OCI-LY7 (cell line): ENCODE data around the gene MEAF6.

Source experiments
- EZH2phosphoT487 ChIP-seq: fragments of 200-600 bp; sonication (generic); IDR thresholded peaks from 2 replicates; pipeline ENCODE4 v1.6.1; 2018; ENCODE audit warnings: low read depth, borderline replicate concordance, mild to moderate bottlenecking, mixed run types, antibody characterized with exemption, low read length, moderate library complexity, mixed read lengths
- TF ChIP-seq, protein P1 (sequence below): fragments of 200-600 bp; sonication (generic); conservative IDR thresholded peaks from 2 replicates; pipeline ENCODE4 v1.5.1; 2014; ENCODE audit warnings: mild to moderate bottlenecking, antibody characterized with exemption, low read length, moderate library complexity, mixed read lengths

DNA sequence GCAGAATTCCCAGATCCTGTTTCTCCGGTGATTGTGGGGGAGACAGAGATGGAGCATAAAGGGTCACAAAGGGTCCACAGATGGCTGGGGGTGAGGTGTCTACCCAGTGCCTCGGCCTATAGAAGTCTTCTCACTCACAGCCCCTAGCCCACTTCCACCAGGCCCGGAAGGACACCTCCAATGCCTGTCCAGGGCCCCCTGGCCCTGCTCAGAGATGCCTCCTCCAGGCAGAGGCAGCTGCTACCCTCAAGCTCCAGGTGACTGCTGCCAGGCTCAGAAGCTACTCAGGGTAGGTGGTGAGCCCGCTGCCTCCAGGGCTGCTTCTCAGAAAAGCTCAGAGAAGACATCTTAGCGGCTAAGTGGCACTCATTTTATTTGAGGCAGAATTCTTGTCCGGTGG lies 62.1 kb downstream of the MEAF6 start:
- TF ChIP-seq, protein P1, sequence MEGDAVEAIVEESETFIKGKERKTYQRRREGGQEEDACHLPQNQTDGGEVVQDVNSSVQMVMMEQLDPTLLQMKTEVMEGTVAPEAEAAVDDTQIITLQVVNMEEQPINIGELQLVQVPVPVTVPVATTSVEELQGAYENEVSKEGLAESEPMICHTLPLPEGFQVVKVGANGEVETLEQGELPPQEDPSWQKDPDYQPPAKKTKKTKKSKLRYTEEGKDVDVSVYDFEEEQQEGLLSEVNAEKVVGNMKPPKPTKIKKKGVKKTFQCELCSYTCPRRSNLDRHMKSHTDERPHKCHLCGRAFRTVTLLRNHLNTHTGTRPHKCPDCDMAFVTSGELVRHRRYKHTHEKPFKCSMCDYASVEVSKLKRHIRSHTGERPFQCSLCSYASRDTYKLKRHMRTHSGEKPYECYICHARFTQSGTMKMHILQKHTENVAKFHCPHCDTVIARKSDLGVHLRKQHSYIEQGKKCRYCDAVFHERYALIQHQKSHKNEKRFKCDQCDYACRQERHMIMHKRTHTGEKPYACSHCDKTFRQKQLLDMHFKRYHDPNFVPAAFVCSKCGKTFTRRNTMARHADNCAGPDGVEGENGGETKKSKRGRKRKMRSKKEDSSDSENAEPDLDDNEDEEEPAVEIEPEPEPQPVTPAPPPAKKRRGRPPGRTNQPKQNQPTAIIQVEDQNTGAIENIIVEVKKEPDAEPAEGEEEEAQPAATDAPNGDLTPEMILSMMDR: no peak
- TF ChIP-seq EZH2phosphoT487: no peak
